HCT116 (cell line): ENCODE data around the gene ENTHD1.

ENCODE experiments used
- CEBPB ChIP-seq: IDR thresholded peaks from 2 replicates; pipeline ENCODE4 v1.6.1; 2012; ENCODE audit warnings: low read depth
- CTCF ChIP-seq, 3 experiments: fragments of 200-600 bp in 1 of 3; sonication (generic) in 1 of 3; IDR thresholded peaks in 2 of 3; conservative IDR thresholded peaks in 1 of 3; 2 replicates each; pipeline ENCODE4 v1.5.1; 2012 to 2017; ENCODE audit warnings: low read depth in 2 of 3, low read length in 2 of 3, antibody characterized with exemption in 1 of 3, borderline replicate concordance in 1 of 3, control low read depth in 1 of 3, mild to moderate bottlenecking in 1 of 3, mixed read lengths in 1 of 3, mixed run types in 1 of 3, moderate library complexity in 1 of 3; ENCODE audit not compliant: insufficient read depth in 1 of 3
- EZH2 ChIP-seq: fragments of 200-600 bp; sonication (generic); IDR thresholded peaks from 2 replicates; pipeline ENCODE4 v1.6.1; 2017; ENCODE audit warnings: antibody characterized with exemption, mixed run types
- MAX ChIP-seq: IDR thresholded peaks from 2 replicates; pipeline ENCODE4 v1.6.1; 2012
- POLR2A ChIP-seq: IDR thresholded peaks from 2 replicates; pipeline ENCODE4 v1.7.0; 2011; ENCODE audit warnings: borderline replicate concordance; ENCODE audit not compliant: insufficient read depth, insufficient read length; ENCODE audit errors: extremely low read depth
- POLR2AphosphoS5 ChIP-seq: IDR thresholded peaks from 2 replicates; pipeline ENCODE4 v1.6.1; 2011; ENCODE audit warnings: mild to moderate bottlenecking, low read depth, low read length, moderate library complexity
- SIN3A ChIP-seq: IDR thresholded peaks from 2 replicates; pipeline ENCODE4 v1.6.1; 2012; ENCODE audit warnings: low read depth
- YY1 ChIP-seq: IDR thresholded peaks from 2 replicates; pipeline ENCODE4 v1.6.1; 2011; ENCODE audit warnings: low read length, low read depth, moderate library complexity, mild to moderate bottlenecking; ENCODE audit not compliant: insufficient replicate concordance; ENCODE audit errors: extremely low read depth

- no peak for TF ChIP-seq EZH2
- no peak for TF ChIP-seq MAX
- TF ChIP-seq CTCF (IDR thresholded peaks at IDR 0.05 in 2 of 3, conservative IDR thresholded peaks at IDR 0.05 in 1 of 3; ENCODE audit: borderline replicate concordance in 1 of 3, insufficient read depth in 1 of 3, low read depth in 2 of 3, low read length in 2 of 3) = no peak
- TF ChIP-seq YY1 = no peak
- no peak for TF ChIP-seq POLR2AphosphoS5
- no peak for TF ChIP-seq POLR2A
- TF ChIP-seq CEBPB = no peak
- TF ChIP-seq SIN3A = no peak
These were observed 173.8 kb downstream of the ENTHD1 start for GRCh38 chr22:39719559-39720450.
